COR-L47 (cell line): ENCODE measurements around the gene SNCAIP.
A peak's percentile ranks its signal among the peaks of the same experiment; 100 is the strongest.
"Not testable (repeated sequence)": the region's sequence is repeated elsewhere in the genome, so short reads cannot be mapped to it uniquely, and the experiment has no call there.

ENCODE experiments used
- DNase-seq: peaks from one replicate; lab custom pipeline; 2025; lab: John Stamatoyannopoulos, UW

SNCAIP gene

GRCh38 chr5:122314036-122314435, 2.0 kb downstream of the SNCAIP start:
- no peak for DNase-seq

DNA sequence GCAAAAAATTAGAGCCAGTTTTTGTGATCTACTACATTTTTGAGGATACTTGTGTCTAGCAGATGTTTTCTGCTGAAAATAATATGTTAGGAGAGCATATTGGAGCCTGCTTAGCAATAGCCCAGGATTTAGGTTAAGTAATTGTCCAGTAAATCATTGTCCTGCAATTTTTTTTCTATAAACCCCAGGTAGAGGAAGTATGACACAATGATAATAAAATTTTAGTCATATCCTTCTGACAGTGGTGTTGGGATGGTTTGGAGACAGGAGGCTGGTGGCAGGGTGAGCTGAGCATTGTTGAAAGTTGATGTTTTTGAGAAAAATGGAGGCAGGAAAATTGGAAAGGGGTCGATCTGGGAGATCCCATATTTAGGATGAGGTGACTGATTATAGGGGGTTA, 3.5 kb downstream of the SNCAIP start:
- DNase-seq, result no peak

GRCh38 chr5:122316656-122317055, 4.6 kb downstream of the SNCAIP start:
- DNase-seq, result peak; percentile 62

DNA sequence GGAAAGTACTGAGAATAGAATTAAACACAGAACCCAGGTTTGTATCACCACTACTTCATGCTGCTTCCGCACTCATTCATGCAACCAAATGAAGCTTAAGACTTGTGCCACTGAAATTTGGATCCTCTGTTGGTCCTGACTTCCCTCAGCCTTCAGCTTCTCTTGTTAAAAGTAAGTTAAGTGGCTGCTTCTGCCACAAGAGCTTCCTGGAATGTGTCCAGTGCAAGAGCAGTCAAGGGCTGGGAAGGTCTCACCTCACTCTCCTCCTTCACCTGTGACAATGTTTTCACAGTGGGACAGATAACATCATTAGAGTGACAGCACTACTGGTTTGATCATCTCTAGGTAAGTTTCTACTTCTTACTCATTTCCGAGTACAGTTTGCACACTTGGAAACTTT, 7.9 kb downstream of the SNCAIP start:
- no peak for DNase-seq

GRCh38 chr5:122321921-122322320, 9.9 kb downstream of the SNCAIP start:
- DNase-seq, result no peak

GRCh38 chr5:122322801-122323548, 10.9 kb downstream of the SNCAIP start:
- no peak for DNase-seq

GRCh38 chr5:122323738-122324137, 11.7 kb downstream of the SNCAIP start:
- DNase-seq, result no peak

- DNase-seq, result peak; percentile 3
These were observed 15.1 kb downstream of the SNCAIP start for GRCh38 chr5:122327110-122327509.

- no peak for DNase-seq
These were observed 18.8 kb downstream of the SNCAIP start for GRCh38 chr5:122330881-122331280.

- no peak for DNase-seq
These were observed 20.8 kb downstream of the SNCAIP start for GRCh38 chr5:122332599-122333555.

- DNase-seq, result no peak
These were observed 21.5 kb downstream of the SNCAIP start for GRCh38 chr5:122333564-122333963.

- DNase-seq, result no peak
These were observed 27.6 kb downstream of the SNCAIP start for GRCh38 chr5:122339591-122339990.

GRCh38 chr5:122341087-122341486, 29.1 kb downstream of the SNCAIP start:
- no peak for DNase-seq

- DNase-seq, result no peak
These were observed 30.2 kb downstream of the SNCAIP start for GRCh38 chr5:122342256-122342655.

GRCh38 chr5:122346897-122347581, 35.0 kb downstream of the SNCAIP start:
- DNase-seq, result no peak

DNA sequence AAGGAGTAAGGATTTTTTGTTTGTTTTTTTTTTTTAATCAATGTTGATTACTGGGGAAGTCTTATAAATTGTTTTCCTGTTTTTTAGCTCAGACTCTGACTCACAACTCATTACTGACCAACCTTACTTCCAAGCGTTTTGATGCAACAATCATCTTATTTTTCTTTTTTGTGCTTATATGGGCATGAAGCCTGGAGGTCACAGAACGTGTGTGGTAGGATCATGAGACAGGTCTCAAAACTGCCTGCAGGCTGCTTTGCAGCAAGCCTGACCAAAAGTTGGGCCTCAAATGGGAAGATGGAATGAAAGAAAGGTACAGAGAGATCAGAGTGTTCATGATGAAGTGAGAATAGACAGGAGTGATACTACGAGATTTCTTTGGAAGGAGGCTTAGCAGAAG, 38.5 kb downstream of the SNCAIP start:
- DNase-seq, result no peak

GRCh38 chr5:122351416-122352157, 39.5 kb downstream of the SNCAIP start:
- DNase-seq, result peak; percentile 11

- no peak for DNase-seq
These were observed 40.3 kb downstream of the SNCAIP start for GRCh38 chr5:122352331-122352730.

- DNase-seq, result not testable (repeated sequence)
These were observed 41.3 kb downstream of the SNCAIP start for GRCh38 chr5:122353361-122353760.

- no peak for DNase-seq
These were observed 42.3 kb downstream of the SNCAIP start for GRCh38 chr5:122354293-122354692.

- no peak for DNase-seq
These were observed 43.3 kb downstream of the SNCAIP start for GRCh38 chr5:122355324-122355723.

- DNase-seq, result no peak
These were observed 44.8 kb downstream of the SNCAIP start for GRCh38 chr5:122356855-122357254.
